ENCODE results near the gene FBXL16. TPM values are rescaled to one million over a fixed set of nuclear protein-coding genes. Genes with fewer than 3 reads are reported as not detected.
"Not testable (repeated sequence)": the region's sequence is repeated elsewhere in the genome, so short reads cannot be mapped to it uniquely, and the experiment has no call there.

FBXL16 gene
- total RNA-seq, 1 experiment from 2014 or later: 40.5 TPM

GRCh38 chr16:747978-748746 is 42.6 kb upstream of the FBXL16 start:
- no peak for DNase-seq (ENCODE audit: unreplicated experiment)
- H3K4me3 Mint-ChIP-seq (ENCODE audit: unreplicated experiment): no peak overlapping the region
- TF ChIP-seq CTCF (IDR thresholded peaks at IDR 0.05; ENCODE audit: unreplicated experiment): no peak
- intact Hi-C loops (cut with micrococcal nuclease): no loop called here
- no peaks in the 10 kb centered on the region for H3K9me3 Mint-ChIP-seq (ENCODE audit: unreplicated experiment)
- H3K27ac Mint-ChIP-seq (ENCODE audit: low read depth, unreplicated experiment): no peak overlapping the region
- CTCF ChIA-PET: interaction anchor here (0.6 to 3.7 kb wide), 5 partner anchors 28 to 338 kb away, joined by 3 to 19 read pairs (median 4); partner anchors contain the start of gene ANTKMT
- no peaks in the 10 kb centered on the region for H3K4me1 Mint-ChIP-seq (ENCODE audit: insufficient read depth, unreplicated experiment)
- H3K27me3 Mint-ChIP-seq (ENCODE audit: insufficient read depth, unreplicated experiment): no peaks in the 10 kb centered on the region
- POLR2A ChIA-PET: interaction anchor here (0.7 to 2.9 kb wide), 8 partner anchors 7 to 42 kb away, joined by 3 to 26 read pairs (median 4); partner anchors contain the start of genes ANTKMT, CIAO3 and MSLN
- H3K36me3 Mint-ChIP-seq (ENCODE audit: insufficient read depth, unreplicated experiment): no peaks in the 10 kb centered on the region
- no TSS peak for BruUV-seq (replicated peaks)

GRCh38 chr16:746637-747036 is 41.0 kb upstream of the FBXL16 start:
- no peak for DNase-seq (ENCODE audit: unreplicated experiment)
- Mint-ChIP-seq H3K9me3 (ENCODE audit: unreplicated experiment) (no peaks in the 10 kb centered on the region), H3K4me1 (ENCODE audit: insufficient read depth, unreplicated experiment) (no peaks in the 10 kb centered on the region), H3K4me3 (ENCODE audit: unreplicated experiment) (no peak overlapping the region), H3K27ac (ENCODE audit: low read depth, unreplicated experiment) (no peak overlapping the region), H3K36me3 (ENCODE audit: insufficient read depth, unreplicated experiment) (no peaks in the 10 kb centered on the region), H3K27me3 (ENCODE audit: insufficient read depth, unreplicated experiment) (no peaks in the 10 kb centered on the region)
- ChIA-PET CTCF (interaction anchor here (0.7 to 3.7 kb wide), 3 partner anchors 8 to 308 kb away, joined by 3 to 19 read pairs (median 6); no protein-coding TSS in a partner anchor), POLR2A (no interaction called here)
- TF ChIP-seq CTCF (IDR thresholded peaks at IDR 0.05; ENCODE audit: unreplicated experiment): no peak
- BruUV-seq (replicated peaks): no TSS peak
- intact Hi-C loops (cut with micrococcal nuclease): no loop called here

- ChIA-PET POLR2A (interaction anchor here (0.9 to 1.5 kb wide), 2 partner anchors 14 to 38 kb away, joined by 3 read pairs; no protein-coding TSS in a partner anchor), CTCF (interaction anchor here (0.6 to 4.0 kb wide), 6 partner anchors 11 to 42 kb away, joined by 3 to 32 read pairs (median 5); partner anchors contain the start of genes CHTF18, HAGHL, MSLN and RPUSD1)
- H3K27ac Mint-ChIP-seq (ENCODE audit: low read depth, unreplicated experiment): no peak overlapping the region
- H3K9me3 Mint-ChIP-seq (ENCODE audit: unreplicated experiment): no peaks in the 10 kb centered on the region
- no peak for DNase-seq (ENCODE audit: unreplicated experiment)
- no peaks in the 10 kb centered on the region for H3K4me1 Mint-ChIP-seq (ENCODE audit: insufficient read depth, unreplicated experiment)
- TF ChIP-seq CTCF (IDR thresholded peaks at IDR 0.05; ENCODE audit: unreplicated experiment): peak; percentile 61
- BruUV-seq (replicated peaks): no TSS peak
- H3K36me3 Mint-ChIP-seq (ENCODE audit: insufficient read depth, unreplicated experiment): no peaks in the 10 kb centered on the region
- H3K4me3 Mint-ChIP-seq (ENCODE audit: unreplicated experiment): no peak overlapping the region
- intact Hi-C loops (cut with micrococcal nuclease): loop anchor here (1.0 kb wide), 1 partner anchor 40 kb away; no protein-coding TSS in a partner anchor
- no peaks in the 10 kb centered on the region for H3K27me3 Mint-ChIP-seq (ENCODE audit: insufficient read depth, unreplicated experiment)
Measured at GRCh38 chr16:745739-746138, 40.1 kb upstream of the FBXL16 start.

- Mint-ChIP-seq H3K27ac (ENCODE audit: low read depth, unreplicated experiment) (no peak overlapping the region), H3K27me3 (ENCODE audit: insufficient read depth, unreplicated experiment) (no peaks in the 10 kb centered on the region), H3K4me3 (ENCODE audit: unreplicated experiment) (no peak overlapping the region), H3K36me3 (ENCODE audit: insufficient read depth, unreplicated experiment) (peaks cover 9% of the 10 kb centered on the region), H3K4me1 (ENCODE audit: insufficient read depth, unreplicated experiment) (no peaks in the 10 kb centered on the region), H3K9me3 (ENCODE audit: unreplicated experiment) (no peaks in the 10 kb centered on the region)
- ChIA-PET POLR2A (interaction anchor here (1.0 kb wide), 1 partner anchor 42 kb away, joined by 3 read pairs; no protein-coding TSS in a partner anchor), CTCF (interaction anchor here (0.6 to 4.0 kb wide), 6 partner anchors 11 to 313 kb away, joined by 3 to 32 read pairs (median 4); no protein-coding TSS in a partner anchor)
- no peak for DNase-seq (ENCODE audit: unreplicated experiment)
- BruUV-seq (replicated peaks): no TSS peak
- intact Hi-C loops (cut with micrococcal nuclease): no loop called here
- TF ChIP-seq CTCF (IDR thresholded peaks at IDR 0.05; ENCODE audit: unreplicated experiment): no peak
Measured at GRCh38 chr16:743794-744500, 38.3 kb upstream of the FBXL16 start.

- Mint-ChIP-seq H3K27ac (ENCODE audit: low read depth, unreplicated experiment) (peak overlapping the region; percentile 54), H3K36me3 (ENCODE audit: insufficient read depth, unreplicated experiment) (peaks cover 14% of the 10 kb centered on the region)
- POLR2A ChIA-PET; BruUV-seq (replicated peaks); H3K27me3 Mint-ChIP-seq (ENCODE audit: insufficient read depth, unreplicated experiment); DNase-seq (ENCODE audit: unreplicated experiment); H3K4me3 Mint-ChIP-seq (ENCODE audit: unreplicated experiment); H3K4me1 Mint-ChIP-seq (ENCODE audit: insufficient read depth, unreplicated experiment); intact Hi-C loops (cut with micrococcal nuclease); H3K9me3 Mint-ChIP-seq (ENCODE audit: unreplicated experiment): not testable (repeated sequence)
- CTCF ChIA-PET: interaction anchor here (0.6 to 4.0 kb wide), 5 partner anchors 9 to 360 kb away, joined by 3 to 32 read pairs (median 3); no protein-coding TSS in a partner anchor
Measured at GRCh38 chr16:742894-743293, 37.3 kb upstream of the FBXL16 start.
